Stimulated activated CD8-positive, alpha-beta memory T cell treated with anti-CD3 and anti-CD28 coated beads, Interleukin-4, amount 100 ng/mL, for 24 hours (primary cell): Measurements from ENCODE around the gene STK17B.

Experiments used
- DNase-seq: peaks from one replicate; pipeline ENCODE4 v3.0.0-alpha.2; 2020; ENCODE audit warnings: low read depth

The STK17B gene

GRCh38 chr2:196183528-196184231, 12.3 kb upstream of the STK17B start:
- no peak for DNase-seq

GRCh38 chr2:196183172-196183473, 11.7 kb upstream of the STK17B start:
- DNase-seq: no peak

GRCh38 chr2:196182439-196183171, 11.2 kb upstream of the STK17B start:
- no peak for DNase-seq

GRCh38 chr2:196181484-196181883, 10.1 kb upstream of the STK17B start:
- DNase-seq: no peak

- DNase-seq: no peak
Observed at GRCh38 chr2:196177124-196177523, 5.7 kb upstream of the STK17B start.

- DNase-seq: peak; percentile 75
Observed at GRCh38 chr2:196176142-196176738, 4.9 kb upstream of the STK17B start.

- DNase-seq: no peak
Observed at GRCh38 chr2:196174404-196174803, 3.0 kb upstream of the STK17B start.

GRCh38 chr2:196173505-196173904, 2.1 kb upstream of the STK17B start:
- DNase-seq: no peak

GRCh38 chr2:196172951-196173350, 1.6 kb upstream of the STK17B start:
- DNase-seq: no peak

GRCh38 chr2:196171946-196172345, 568 bp upstream of the STK17B start:
- DNase-seq: no peak

- no peak for DNase-seq
Observed at GRCh38 chr2:196170606-196171247, 651 bp downstream of the STK17B start.

GRCh38 chr2:196170213-196170605, 1.2 kb downstream of the STK17B start:
- DNase-seq: no peak

- DNase-seq: no peak
Observed at GRCh38 chr2:196169516-196169915, 1.9 kb downstream of the STK17B start.

- DNase-seq: no peak
Observed at GRCh38 chr2:196168181-196168580, 3.2 kb downstream of the STK17B start.

- DNase-seq: no peak
Observed at GRCh38 chr2:196167666-196168065, 3.7 kb downstream of the STK17B start.

- no peak for DNase-seq
Observed at GRCh38 chr2:196166876-196167275, 4.5 kb downstream of the STK17B start.

- no peak for DNase-seq
Observed at GRCh38 chr2:196165016-196165415, 6.4 kb downstream of the STK17B start.

GRCh38 chr2:196163285-196163684, 8.1 kb downstream of the STK17B start:
- no peak for DNase-seq

GRCh38 chr2:196162586-196163175, 8.7 kb downstream of the STK17B start:
- no peak for DNase-seq

GRCh38 chr2:196160946-196161345, 10.4 kb downstream of the STK17B start:
- DNase-seq: no peak

GRCh38 chr2:196160101-196160500, 11.3 kb downstream of the STK17B start:
- DNase-seq: no peak

GRCh38 chr2:196159221-196159892, 12.0 kb downstream of the STK17B start:
- no peak for DNase-seq
